K562 (cell line): ENCODE results near the gene LRGUK. TPM values are rescaled to one million over a fixed set of nuclear protein-coding genes. Genes with fewer than 3 reads are reported as not detected.
A peak's percentile ranks its signal among the peaks of the same experiment; 100 is the strongest.

Source experiments
- CTBP1 ChIP-seq: fragments of 450-650 bp; IDR thresholded peaks from 2 replicates; pipeline ENCODE4 v1.6.1; 2016; ENCODE audit warnings: borderline replicate concordance
- GTF2F1 ChIP-seq: IDR thresholded peaks from 2 replicates; pipeline ENCODE4 v1.6.1; 2011; ENCODE audit warnings: low read depth, low read length, improper control_type of control experiment
- MLLT1 ChIP-seq, 2 experiments: fragments of 450-650 bp; IDR thresholded peaks; 2 replicates each; pipeline ENCODE4 v1.6.1; 2016
- NEUROD1 ChIP-seq: fragments of 150-350 bp; IDR thresholded peaks from 2 replicates; pipeline ENCODE4 v1.6.1; 2014; ENCODE audit warnings: borderline replicate concordance, low read length, low read depth; ENCODE audit not compliant: partially characterized antibody
- ZBTB12 ChIP-seq: fragments of 250-450 bp; sonication (Bioruptor Pico); IDR thresholded peaks from 2 replicates; pipeline ENCODE4 v1.4.0; 2020
- ZBTB2 ChIP-seq: fragments of 450-650 bp; IDR thresholded peaks from 2 replicates; pipeline ENCODE4 v1.6.1; 2016; ENCODE audit warnings: antibody characterized with exemption
- polyA plus RNA-seq, 8 experiments: library from polyadenylated mRNA; depleted of rRNA in 4 of 8; stranded (reverse) in 5 of 8; unstranded in 3 of 8; fragments of >200 nt; fragmentation: Nextera tagmentation in 2 of 8; fragmentation: Illumina TruSeq in 1 of 8; extraction: Ambion mirVana in 2 of 8; extraction: Trizol in 1 of 8; gene quantifications; 2 replicates each; pipeline versions ENCODE4 v1.2.1 to v1.2.3, GENCODE V29; 2011 to 2014; ENCODE audit warnings: inconsistent platforms in 1 of 8, missing spikeins in 1 of 8
- total RNA-seq, 7 experiments: library from RNA; depleted of rRNA in 6 of 7; stranded (reverse); fragments of >200 nt in 6 of 7; fragmentation: Illumina TruSeq in 2 of 7; extraction: Trizol in 2 of 7; gene quantifications; 2 replicates each; pipeline versions ENCODE4 v1.2.1 to v1.2.3, GENCODE V29; 2011 to 2021; ENCODE audit warnings: low replicate concordance in 1 of 7
- TF ChIP-seq, protein P1 (sequence below): fragments of 450-650 bp; IDR thresholded peaks from 2 replicates; pipeline ENCODE4 v1.6.1; 2016; ENCODE audit warnings: low read depth

LRGUK gene
- total and polyA plus RNA-seq, 9 of the 15 experiments (the other 6 are each of a cell fraction or from before 2014, with no cell fraction given) = 0.04 to 0.33 (median 0.18) TPM

DNA sequence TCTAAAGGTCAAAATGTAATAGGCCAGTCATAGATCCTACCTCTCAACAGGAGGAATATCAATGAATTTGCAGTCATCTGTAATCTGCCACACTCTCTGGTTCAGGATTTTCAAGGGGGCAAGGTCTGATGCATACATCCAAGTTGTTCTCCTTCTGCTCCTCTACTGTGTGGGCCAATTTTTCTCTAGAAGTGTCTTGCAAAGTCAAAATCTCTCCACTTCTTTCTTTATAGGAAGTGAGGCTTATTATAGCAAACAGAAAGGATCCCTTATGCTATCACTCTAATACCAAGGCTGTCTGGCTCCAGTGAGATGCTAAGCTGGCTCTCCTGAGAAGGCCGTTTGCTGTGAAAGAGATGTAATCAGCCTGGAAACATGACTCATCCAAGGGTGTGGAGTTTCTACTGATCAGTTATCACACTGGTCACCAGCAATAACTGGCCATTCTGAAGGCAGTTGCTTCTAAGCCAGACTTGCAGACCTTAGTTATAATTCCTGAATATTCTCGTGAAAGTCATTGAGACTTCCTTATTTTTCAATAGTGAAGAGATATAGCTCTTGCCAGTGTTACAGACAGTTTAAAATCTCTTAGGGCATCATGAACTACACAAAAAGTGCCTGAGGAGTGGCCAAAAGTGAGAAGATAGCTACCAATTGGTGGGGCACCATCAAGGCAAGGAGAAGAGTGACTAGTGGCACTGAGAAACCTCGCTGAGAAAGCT is 43.2 kb upstream of the LRGUK start (continued):
- TF ChIP-seq, protein P1, sequence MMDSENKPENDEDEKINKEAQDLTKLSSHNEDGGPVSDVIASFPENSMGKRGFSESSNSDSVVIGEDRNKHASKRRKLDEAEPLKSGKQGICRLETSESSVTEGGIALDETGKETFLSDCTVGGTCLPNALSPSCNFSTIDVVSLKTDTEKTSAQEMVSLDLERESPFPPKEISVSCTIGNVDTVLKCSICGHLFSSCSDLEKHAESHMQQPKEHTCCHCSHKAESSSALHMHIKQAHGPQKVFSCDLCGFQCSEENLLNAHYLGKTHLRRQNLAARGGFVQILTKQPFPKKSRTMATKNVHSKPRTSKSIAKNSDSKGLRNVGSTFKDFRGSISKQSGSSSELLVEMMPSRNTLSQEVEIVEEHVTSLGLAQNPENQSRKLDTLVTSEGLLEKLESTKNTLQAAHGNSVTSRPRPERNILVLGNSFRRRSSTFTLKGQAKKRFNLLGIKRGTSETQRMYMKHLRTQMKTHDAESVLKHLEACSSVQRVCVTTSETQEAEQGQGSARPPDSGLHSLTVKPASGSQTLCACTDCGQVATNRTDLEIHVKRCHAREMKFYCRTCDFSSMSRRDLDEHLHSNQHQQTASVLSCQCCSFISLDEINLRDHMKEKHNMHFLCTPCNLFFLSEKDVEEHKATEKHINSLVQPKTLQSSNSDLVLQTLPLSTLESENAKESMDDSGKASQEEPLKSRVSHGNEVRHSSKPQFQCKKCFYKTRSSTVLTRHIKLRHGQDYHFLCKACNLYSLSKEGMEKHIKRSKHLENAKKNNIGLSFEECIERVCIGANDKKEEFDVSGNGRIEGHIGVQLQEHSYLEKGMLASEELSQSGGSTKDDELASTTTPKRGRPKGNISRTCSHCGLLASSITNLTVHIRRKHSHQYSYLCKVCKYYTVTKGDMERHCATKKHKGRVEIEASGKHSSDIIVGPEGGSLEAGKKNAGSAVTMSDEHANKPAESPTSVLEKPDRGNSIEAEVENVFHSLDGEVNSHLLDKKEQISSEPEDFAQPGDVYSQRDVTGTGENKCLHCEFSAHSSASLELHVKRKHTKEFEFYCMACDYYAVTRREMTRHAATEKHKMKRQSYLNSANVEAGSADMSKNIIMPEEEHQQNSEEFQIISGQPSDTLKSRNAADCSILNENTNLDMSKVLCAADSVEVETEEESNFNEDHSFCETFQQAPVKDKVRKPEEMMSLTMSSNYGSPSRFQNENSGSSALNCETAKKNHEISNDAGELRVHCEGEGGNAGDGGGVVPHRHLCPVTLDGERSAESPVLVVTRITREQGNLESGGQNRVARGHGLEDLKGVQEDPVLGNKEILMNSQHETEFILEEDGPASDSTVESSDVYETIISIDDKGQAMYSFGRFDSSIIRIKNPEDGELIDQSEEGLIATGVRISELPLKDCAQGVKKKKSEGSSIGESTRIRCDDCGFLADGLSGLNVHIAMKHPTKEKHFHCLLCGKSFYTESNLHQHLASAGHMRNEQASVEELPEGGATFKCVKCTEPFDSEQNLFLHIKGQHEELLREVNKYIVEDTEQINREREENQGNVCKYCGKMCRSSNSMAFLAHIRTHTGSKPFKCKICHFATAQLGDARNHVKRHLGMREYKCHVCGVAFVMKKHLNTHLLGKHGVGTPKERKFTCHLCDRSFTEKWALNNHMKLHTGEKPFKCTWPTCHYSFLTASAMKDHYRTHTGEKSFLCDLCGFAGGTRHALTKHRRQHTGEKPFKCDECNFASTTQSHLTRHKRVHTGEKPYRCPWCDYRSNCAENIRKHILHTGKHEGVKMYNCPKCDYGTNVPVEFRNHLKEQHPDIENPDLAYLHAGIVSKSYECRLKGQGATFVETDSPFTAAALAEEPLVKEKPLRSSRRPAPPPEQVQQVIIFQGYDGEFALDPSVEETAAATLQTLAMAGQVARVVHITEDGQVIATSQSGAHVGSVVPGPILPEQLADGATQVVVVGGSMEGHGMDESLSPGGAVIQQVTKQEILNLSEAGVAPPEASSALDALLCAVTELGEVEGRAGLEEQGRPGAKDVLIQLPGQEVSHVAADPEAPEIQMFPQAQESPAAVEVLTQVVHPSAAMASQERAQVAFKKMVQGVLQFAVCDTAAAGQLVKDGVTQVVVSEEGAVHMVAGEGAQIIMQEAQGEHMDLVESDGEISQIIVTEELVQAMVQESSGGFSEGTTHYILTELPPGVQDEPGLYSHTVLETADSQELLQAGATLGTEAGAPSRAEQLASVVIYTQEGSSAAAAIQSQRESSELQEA = no peak
- TF ChIP-seq CTBP1 (peak; percentile 98), MLLT1 (IDR thresholded peaks at IDR 0.05) (no peak), NEUROD1 (peak; percentile 90), ZBTB12 (CRISPR knock-in tag) (0 out of 2 replicates have a peak, but pooled peaks have one; percentile 12), ZBTB2 (no peak), GTF2F1 (no peak)
